ENCODE data around the gene RASGRP2. TPM values are rescaled to one million over a fixed set of nuclear protein-coding genes. Genes with fewer than 3 reads are reported as not detected.

The RASGRP2 gene
- total RNA-seq, 1 donor from 2014 or later = not detected

DNA sequence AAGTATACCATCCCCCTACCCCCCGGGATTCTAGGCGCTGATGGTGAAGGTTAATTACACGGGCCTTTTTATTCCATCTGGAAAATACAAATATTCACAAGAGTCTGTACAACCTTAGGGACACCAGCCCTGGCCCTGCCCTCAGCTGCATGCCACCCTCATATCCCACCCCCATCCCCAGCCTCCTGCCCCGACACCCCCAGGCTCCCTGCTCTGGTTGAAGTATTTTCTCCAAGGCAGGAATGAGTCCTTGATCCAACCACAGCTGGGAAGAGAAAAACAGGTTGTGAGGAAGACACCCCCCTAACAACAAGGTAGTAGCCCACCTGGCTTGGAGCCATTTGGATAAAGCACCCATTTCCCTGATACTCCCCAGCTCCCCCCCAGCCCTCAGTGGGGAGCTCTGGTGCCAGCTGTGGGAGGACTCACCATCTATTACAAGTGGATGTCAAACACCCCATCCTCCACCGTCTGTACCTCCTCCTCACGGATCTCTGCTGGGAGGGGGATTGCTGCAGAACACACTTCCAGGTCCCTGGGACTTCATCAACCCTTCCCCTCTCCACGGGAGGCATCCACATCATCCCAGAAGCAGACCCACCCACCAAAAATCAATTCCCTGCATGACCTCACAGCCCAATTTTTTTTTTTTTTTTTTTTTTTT, 16.9 kb downstream of the RASGRP2 start:
- H3K4me3 ChIP-seq (ENCODE audit: low read depth, low read length) = no peak overlapping the region
- TF ChIP-seq, protein P1, sequence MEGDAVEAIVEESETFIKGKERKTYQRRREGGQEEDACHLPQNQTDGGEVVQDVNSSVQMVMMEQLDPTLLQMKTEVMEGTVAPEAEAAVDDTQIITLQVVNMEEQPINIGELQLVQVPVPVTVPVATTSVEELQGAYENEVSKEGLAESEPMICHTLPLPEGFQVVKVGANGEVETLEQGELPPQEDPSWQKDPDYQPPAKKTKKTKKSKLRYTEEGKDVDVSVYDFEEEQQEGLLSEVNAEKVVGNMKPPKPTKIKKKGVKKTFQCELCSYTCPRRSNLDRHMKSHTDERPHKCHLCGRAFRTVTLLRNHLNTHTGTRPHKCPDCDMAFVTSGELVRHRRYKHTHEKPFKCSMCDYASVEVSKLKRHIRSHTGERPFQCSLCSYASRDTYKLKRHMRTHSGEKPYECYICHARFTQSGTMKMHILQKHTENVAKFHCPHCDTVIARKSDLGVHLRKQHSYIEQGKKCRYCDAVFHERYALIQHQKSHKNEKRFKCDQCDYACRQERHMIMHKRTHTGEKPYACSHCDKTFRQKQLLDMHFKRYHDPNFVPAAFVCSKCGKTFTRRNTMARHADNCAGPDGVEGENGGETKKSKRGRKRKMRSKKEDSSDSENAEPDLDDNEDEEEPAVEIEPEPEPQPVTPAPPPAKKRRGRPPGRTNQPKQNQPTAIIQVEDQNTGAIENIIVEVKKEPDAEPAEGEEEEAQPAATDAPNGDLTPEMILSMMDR (conservative IDR thresholded peaks at IDR 0.05; ENCODE audit: low read depth, low read length) = no peak
- no peak for DNase-seq (ENCODE audit: low read depth)

DNA sequence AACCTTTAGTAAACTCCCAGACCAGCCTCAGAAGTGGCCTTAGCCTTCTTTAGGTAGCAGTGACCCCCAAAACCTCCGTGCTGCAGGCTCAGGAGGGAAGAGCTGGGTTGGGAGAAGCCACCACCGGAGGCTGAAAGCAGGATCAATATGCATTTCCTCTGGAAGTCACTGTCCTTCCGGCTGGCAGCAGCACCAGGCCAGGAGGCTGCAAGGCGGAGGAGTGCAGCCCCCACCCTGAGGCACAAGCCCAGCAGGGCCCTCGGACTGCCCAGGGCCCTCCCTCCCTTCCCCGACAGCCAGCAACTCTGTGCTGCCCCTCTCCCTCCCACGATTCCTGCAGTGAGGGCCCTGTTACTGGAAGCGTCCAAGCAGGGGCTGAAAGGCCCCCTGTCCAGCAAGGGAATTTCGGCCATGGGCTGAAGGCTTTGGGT, 17.7 kb downstream of the RASGRP2 start:
- no peak overlapping the region for H3K4me3 ChIP-seq (ENCODE audit: low read depth, low read length)
- TF ChIP-seq, protein P1 (conservative IDR thresholded peaks at IDR 0.05; ENCODE audit: low read depth, low read length) = no peak
- DNase-seq (ENCODE audit: low read depth) = no peak

DNA sequence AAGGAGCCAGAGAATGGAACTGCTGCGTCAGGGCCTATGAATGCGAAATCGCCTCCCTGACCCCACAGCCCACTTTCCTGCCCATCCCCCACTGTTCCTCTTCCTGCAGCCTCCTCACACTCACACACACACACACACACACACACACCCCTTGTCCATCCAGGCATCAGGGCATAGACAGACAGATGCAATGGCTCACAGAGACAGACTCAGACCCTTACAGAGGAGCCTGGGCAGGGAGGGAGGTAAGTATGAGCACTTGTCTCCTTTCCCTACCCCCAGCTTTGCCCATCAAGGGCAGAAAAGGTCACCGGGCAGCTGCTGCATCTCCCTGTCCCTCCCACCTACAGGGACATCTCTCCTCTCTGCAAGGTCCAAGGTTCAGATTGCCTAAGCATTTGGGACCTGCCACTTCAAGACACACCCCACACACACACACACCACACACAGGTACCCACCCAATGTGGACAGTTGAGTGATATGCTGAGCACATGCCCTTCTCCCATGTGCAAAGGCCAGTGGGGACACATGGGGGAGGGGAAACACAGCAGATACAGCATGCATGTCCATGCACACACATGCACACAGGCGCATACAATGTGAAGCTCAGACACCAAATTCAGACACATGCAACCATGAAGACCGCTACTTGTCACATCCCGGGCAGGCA, 18.9 kb downstream of the RASGRP2 start:
- H3K4me3 ChIP-seq (ENCODE audit: low read depth, low read length) = no peak overlapping the region
- no peak for DNase-seq (ENCODE audit: low read depth)
- TF ChIP-seq, protein P1 (conservative IDR thresholded peaks at IDR 0.05; ENCODE audit: low read depth, low read length) = no peak

DNA sequence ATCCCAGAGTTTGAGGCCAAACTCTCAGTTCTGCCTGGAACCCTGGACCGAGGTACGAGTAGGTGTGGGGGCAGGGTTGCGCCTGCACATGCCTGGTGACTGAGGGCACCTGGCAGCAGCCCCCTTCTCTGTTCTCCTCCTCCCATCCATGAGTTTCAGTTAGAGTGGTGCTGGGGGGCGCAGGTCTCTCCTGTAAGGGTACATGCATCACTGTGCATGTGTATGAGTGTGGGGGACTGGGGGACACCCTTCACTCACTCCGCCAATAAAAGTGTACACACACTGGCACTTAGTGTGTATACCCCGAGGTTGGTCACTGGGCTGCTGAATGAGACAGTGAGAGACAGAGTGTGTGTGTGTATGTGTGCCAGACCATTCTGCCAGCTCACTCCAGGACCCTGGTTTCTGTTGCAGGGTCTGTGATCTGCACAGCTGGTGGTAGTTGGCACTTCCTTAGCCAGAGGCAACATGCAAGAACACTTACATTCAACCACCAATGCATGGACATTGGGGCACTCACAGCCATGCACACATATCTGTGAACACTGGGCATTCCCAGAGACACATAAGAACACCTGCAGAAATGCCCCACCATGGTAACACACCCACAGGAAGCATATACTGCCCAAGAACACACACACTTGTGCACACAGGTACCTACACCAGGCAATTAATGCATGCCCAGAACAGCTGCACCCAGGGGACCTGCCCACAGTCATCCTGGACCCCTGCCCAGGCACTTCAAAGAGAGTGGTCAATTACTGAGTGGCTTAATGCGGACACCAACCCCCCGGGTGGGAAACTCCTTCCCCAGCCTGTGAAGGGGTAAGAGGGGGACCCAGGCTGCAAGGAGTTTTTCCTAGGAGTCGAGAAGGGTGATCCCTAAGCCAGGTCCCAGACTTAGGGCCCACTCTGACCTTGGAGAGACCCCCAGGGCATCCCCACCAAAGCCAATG, 19.8 kb downstream of the RASGRP2 start:
- no peak overlapping the region for H3K4me3 ChIP-seq (ENCODE audit: low read depth, low read length)
- DNase-seq (ENCODE audit: low read depth) = no peak
- TF ChIP-seq, protein P1 (conservative IDR thresholded peaks at IDR 0.05; ENCODE audit: low read depth, low read length) = no peak

DNA sequence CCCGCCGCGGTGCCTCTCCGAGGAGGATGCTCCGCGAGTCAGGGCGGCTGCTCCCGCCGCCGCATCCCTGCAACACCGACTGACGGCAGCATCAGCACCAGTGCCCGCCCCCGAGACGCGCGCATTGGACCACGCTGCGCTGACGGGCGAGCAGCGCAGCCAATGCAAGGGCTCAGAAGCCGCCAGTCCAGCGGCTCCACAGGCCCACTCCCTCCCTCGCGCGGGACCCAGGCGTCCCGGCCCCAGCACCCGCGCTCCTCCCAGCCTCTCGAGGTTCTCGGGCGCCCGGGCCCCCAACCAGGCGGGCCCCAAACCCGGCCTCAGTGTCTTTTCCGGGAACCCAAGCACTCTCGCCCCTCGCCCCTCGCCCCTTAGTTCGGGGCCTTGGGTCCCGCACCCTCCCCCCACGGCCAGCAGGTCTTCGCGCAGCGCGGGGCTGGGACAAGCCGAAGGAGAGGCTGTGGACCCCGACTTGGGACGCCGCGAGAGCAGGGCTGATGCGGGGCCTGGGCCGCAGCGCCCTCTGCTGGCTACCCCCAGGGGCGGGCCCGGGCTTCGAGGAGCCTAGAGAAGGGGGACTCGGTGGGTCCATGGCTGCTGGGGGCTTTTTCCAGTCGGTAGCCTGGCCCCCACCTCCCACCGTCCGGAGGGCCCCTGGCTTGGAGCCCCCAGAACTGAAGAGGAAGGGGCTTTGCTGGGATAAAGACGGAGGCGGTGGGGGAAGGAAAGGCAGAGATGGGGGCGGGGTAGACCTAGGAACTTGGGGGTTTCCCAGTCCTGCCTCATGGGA, 20.6 kb downstream of the RASGRP2 start, which contains the start of gene NRXN2:
Gene NRXN2, minus strand, starts transcription at position 81 of the 790 bp plus-strand sequence. CDS start 9,498 bp downstream, outside the sequence.
- no peak for DNase-seq (ENCODE audit: low read depth)
- TF ChIP-seq, protein P1 (conservative IDR thresholded peaks at IDR 0.05; ENCODE audit: low read depth, low read length) = peak; percentile 92
- H3K4me3 ChIP-seq (ENCODE audit: low read depth, low read length) = peak within 1 kb of the TSS; percentile 70

Data from epithelial cell of proximal tubule (primary cell).